Measurements from ENCODE around the gene AKTIP.

GRCh38 chr16:53498984-53499383 is 4.0 kb downstream of the AKTIP start:
- TF ChIP-seq CTCF (IDR thresholded peaks at IDR 0.05; ENCODE audit: low read depth, low read length) (no peak), MAX (IDR thresholded peaks at IDR 0.05; ENCODE audit: low read depth, low read length) (no peak), POLR2A (IDR thresholded peaks at IDR 0.05; ENCODE audit: extremely low read depth, insufficient read length) (no peak)

All from NB4 (cell line).